ENCODE measurements around the gene PPM1J.

GRCh38 chr1:112675728-112676381 is 39.3 kb downstream of the PPM1J start:
- TF ChIP-seq CTCF (IDR thresholded peaks at IDR 0.05) (no peak), POLR2A (IDR thresholded peaks at IDR 0.05) (no peak)

Measured in esophagus squamous epithelium (tissue), 4 donors.